ENCODE data around the gene PPM1H. TPM values are rescaled to one million over a fixed set of nuclear protein-coding genes. Genes with fewer than 3 reads are reported as not detected.

The PPM1H gene
- total RNA-seq, 4 donors from 2014 or later = 1.7 to 7.4 (median 3.4) TPM

GRCh38 chr12:62769076-62769619, 165.8 kb downstream of the PPM1H start:
- H3K27me3 ChIP-seq = no peaks in the 10 kb centered on the region
- no peak overlapping the region for H3K27ac ChIP-seq
- H3K4me1 ChIP-seq = peaks cover 0 to 5% (median 0%) of the 10 kb centered on the region in 4 donors
- H3K4me3 ChIP-seq = no peak overlapping the region
- H3K36me3 ChIP-seq = no peaks in the 10 kb centered on the region
- no peaks in the 10 kb centered on the region for H3K9me3 ChIP-seq
- no peak for DNase-seq
- no peak for TF ChIP-seq CTCF (IDR thresholded peaks at IDR 0.05)
- no peak for TF ChIP-seq POLR2A (IDR thresholded peaks at IDR 0.05)

- TF ChIP-seq CTCF (IDR thresholded peaks at IDR 0.05) (no peak), POLR2A (IDR thresholded peaks at IDR 0.05) (no peak)
- Histone ChIP-seq H3K4me1 (peaks cover 0 to 14% (median 0%) of the 10 kb centered on the region in 4 donors), H3K36me3 (no peaks in the 10 kb centered on the region), H3K9me3 (no peaks in the 10 kb centered on the region), H3K27me3 (no peaks in the 10 kb centered on the region), H3K27ac (no peak overlapping the region), H3K4me3 (no peak overlapping the region)
- no peak for DNase-seq
Observed at GRCh38 chr12:62767946-62768345, 167.0 kb downstream of the PPM1H start.

- H3K27me3 ChIP-seq = no peaks in the 10 kb centered on the region
- no peaks in the 10 kb centered on the region for H3K36me3 ChIP-seq
- H3K27ac ChIP-seq = no peak overlapping the region
Observed at GRCh38 chr12:62767496-62767895, 167.5 kb downstream of the PPM1H start.

GRCh38 chr12:62766496-62766895, 168.5 kb downstream of the PPM1H start:
- no peaks in the 10 kb centered on the region for H3K27me3 ChIP-seq
- no peak overlapping the region for H3K4me3 ChIP-seq
- H3K36me3 ChIP-seq = no peaks in the 10 kb centered on the region
- no peak for DNase-seq
- H3K4me1 ChIP-seq = peaks cover 0 to 22% (median 0%) of the 10 kb centered on the region in 4 donors
- H3K9me3 ChIP-seq = no peaks in the 10 kb centered on the region
- H3K27ac ChIP-seq = no peak overlapping the region
- TF ChIP-seq POLR2A (IDR thresholded peaks at IDR 0.05) = no peak
- no peak for TF ChIP-seq CTCF (IDR thresholded peaks at IDR 0.05)

More at GRCh38 chr12:62767496-62767895, 167.5 kb downstream of the PPM1H start:
- Histone ChIP-seq H3K4me3 (no peak overlapping the region), H3K9me3 (no peaks in the 10 kb centered on the region), H3K4me1 (peaks cover 0 to 19% (median 0%) of the 10 kb centered on the region in 4 donors)
- DNase-seq = no peak
- no peak for TF ChIP-seq POLR2A (IDR thresholded peaks at IDR 0.05)

GRCh38 chr12:62763861-62764645, 170.9 kb downstream of the PPM1H start:
- H3K4me3 ChIP-seq = no peak overlapping the region
- DNase-seq = no peak
- H3K4me1 ChIP-seq = peaks cover 0 to 28% (median 0%) of the 10 kb centered on the region in 4 donors
- H3K9me3 ChIP-seq = no peaks in the 10 kb centered on the region
- H3K36me3 ChIP-seq = no peaks in the 10 kb centered on the region
- no peaks in the 10 kb centered on the region for H3K27me3 ChIP-seq
- H3K27ac ChIP-seq = no peak overlapping the region
- no peak for TF ChIP-seq POLR2A (IDR thresholded peaks at IDR 0.05)
- TF ChIP-seq CTCF (IDR thresholded peaks at IDR 0.05) = no peak

GRCh38 chr12:62763312-62763711, 171.6 kb downstream of the PPM1H start:
- TF ChIP-seq POLR2A (IDR thresholded peaks at IDR 0.05) = no peak
- no peak for TF ChIP-seq CTCF (IDR thresholded peaks at IDR 0.05)
- no peaks in the 10 kb centered on the region for H3K27me3 ChIP-seq
- H3K4me3 ChIP-seq = no peak overlapping the region
- H3K36me3 ChIP-seq = no peaks in the 10 kb centered on the region
- no peaks in the 10 kb centered on the region for H3K9me3 ChIP-seq
- H3K27ac ChIP-seq = no peak overlapping the region
- H3K4me1 ChIP-seq = peaks cover 0 to 28% (median 0%) of the 10 kb centered on the region in 4 donors
- no peak for DNase-seq
